ENCODE data around the gene KCNK6.

Gene KCNK6

GRCh38 chr19:38319421-38320258, at the start of gene KCNK6:
TSS of gene KCNK6 (plus strand) at chr19:38319845. CDS start at chr19:38319951, 106 bp downstream.
- in situ Hi-C loops (cut with MboI; ENCODE audit: low sequenced_read_pairs), result no loop called here

- in situ Hi-C loops (cut with MboI; ENCODE audit: low sequenced_read_pairs), result no loop called here
Observed at GRCh38 chr19:38270587-38271167, 49.0 kb upstream of the KCNK6 start.

GRCh38 chr19:38273499-38273898, 46.1 kb upstream of the KCNK6 start:
- in situ Hi-C loops (cut with MboI; ENCODE audit: low sequenced_read_pairs), result no loop called here

- in situ Hi-C loops (cut with MboI; ENCODE audit: low sequenced_read_pairs), result no loop called here
Observed at GRCh38 chr19:38274739-38275138, 44.9 kb upstream of the KCNK6 start.

GRCh38 chr19:38276942-38277517, 42.6 kb upstream of the KCNK6 start:
- in situ Hi-C loops (cut with MboI; ENCODE audit: low sequenced_read_pairs), result no loop called here

GRCh38 chr19:38277549-38277948, 42.1 kb upstream of the KCNK6 start:
- in situ Hi-C loops (cut with MboI; ENCODE audit: low sequenced_read_pairs), result no loop called here

- in situ Hi-C loops (cut with MboI; ENCODE audit: low sequenced_read_pairs), result no loop called here
Observed at GRCh38 chr19:38277969-38278680, 41.5 kb upstream of the KCNK6 start.

- in situ Hi-C loops (cut with MboI; ENCODE audit: low sequenced_read_pairs), result no loop called here
Observed at GRCh38 chr19:38278751-38279150, 40.9 kb upstream of the KCNK6 start.

GRCh38 chr19:38280030-38280921, 39.4 kb upstream of the KCNK6 start:
- in situ Hi-C loops (cut with MboI; ENCODE audit: low sequenced_read_pairs), result no loop called here

GRCh38 chr19:38281811-38282566, 37.7 kb upstream of the KCNK6 start:
- in situ Hi-C loops (cut with MboI; ENCODE audit: low sequenced_read_pairs), result no loop called here

- in situ Hi-C loops (cut with MboI; ENCODE audit: low sequenced_read_pairs), result no loop called here
Observed at GRCh38 chr19:38283271-38283670, 36.4 kb upstream of the KCNK6 start.

- in situ Hi-C loops (cut with MboI; ENCODE audit: low sequenced_read_pairs), result no loop called here
Observed at GRCh38 chr19:38284422-38284821, 35.2 kb upstream of the KCNK6 start.

- in situ Hi-C loops (cut with MboI; ENCODE audit: low sequenced_read_pairs), result no loop called here
Observed at GRCh38 chr19:38285567-38285966, 34.1 kb upstream of the KCNK6 start.

GRCh38 chr19:38287604-38288003, 32.0 kb upstream of the KCNK6 start:
- in situ Hi-C loops (cut with MboI; ENCODE audit: low sequenced_read_pairs), result no loop called here

- in situ Hi-C loops (cut with MboI; ENCODE audit: low sequenced_read_pairs), result no loop called here
Observed at GRCh38 chr19:38288123-38288855, 31.4 kb upstream of the KCNK6 start.

- in situ Hi-C loops (cut with MboI; ENCODE audit: low sequenced_read_pairs), result no loop called here
Observed at GRCh38 chr19:38289955-38290354, 29.7 kb upstream of the KCNK6 start.

GRCh38 chr19:38290631-38291147, 29.0 kb upstream of the KCNK6 start:
- in situ Hi-C loops (cut with MboI; ENCODE audit: low sequenced_read_pairs), result no loop called here

- in situ Hi-C loops (cut with MboI; ENCODE audit: low sequenced_read_pairs), result no loop called here
Observed at GRCh38 chr19:38291855-38292254, 27.8 kb upstream of the KCNK6 start.

- in situ Hi-C loops (cut with MboI; ENCODE audit: low sequenced_read_pairs), result no loop called here
Observed at GRCh38 chr19:38293281-38293680, 26.4 kb upstream of the KCNK6 start.

Measured in HL-60/S4 treated with retinoic acid at 250 ng/mL for 4 days and 3 days (cell line).